Neural crest cell (in vitro differentiated cells): Measurements from ENCODE around the gene CRACDL. TPM values are rescaled to one million over a fixed set of nuclear protein-coding genes. Genes with fewer than 3 reads are reported as not detected.

Experiments used
- DNase-seq: peaks from one replicate; pipeline ENCODE4 v3.0.0; 2021; ENCODE audit warnings: low read depth, mixed read lengths, low spot score
- H3K27ac Mint-ChIP-seq: one replicate; pipeline ENCODE4 v1.8.0; 2021; ENCODE audit warnings: mild to moderate bottlenecking, mixed read lengths; ENCODE audit not compliant: unreplicated experiment
- H3K27me3 Mint-ChIP-seq: 2 replicates; pipeline ENCODE4 v1.8.0; 2021; ENCODE audit warnings: low read depth, mild to moderate bottlenecking, mixed read lengths
- H3K36me3 Mint-ChIP-seq: 2 replicates; pipeline ENCODE4 v1.8.0; 2021; ENCODE audit warnings: low read depth, mild to moderate bottlenecking, mixed read lengths
- H3K4me1 Mint-ChIP-seq: 2 replicates; pipeline ENCODE4 v1.8.0; 2021; ENCODE audit warnings: mixed read lengths
- H3K4me3 Mint-ChIP-seq: one replicate; pipeline ENCODE4 v1.8.0; 2021; ENCODE audit warnings: mild to moderate bottlenecking, mixed read lengths
- H3K9me3 Mint-ChIP-seq: 2 replicates; pipeline ENCODE4 v1.8.0; 2021; ENCODE audit warnings: mixed read lengths
- total RNA-seq: library from RNA; stranded (reverse); gene quantifications from 2 replicates; pipeline ENCODE4 v1.2.1, GENCODE V29; 2021
- TF ChIP-seq, protein P1 (sequence below): fragments of 200-600 bp; sonication (generic); conservative IDR thresholded peaks from 2 replicates; pipeline ENCODE4 v1.5.0; 2021; ENCODE audit warnings: antibody characterized with exemption, mild to moderate bottlenecking

CRACDL gene
- total RNA-seq, 1 donor from 2014 or later = 0.37 TPM

DNA sequence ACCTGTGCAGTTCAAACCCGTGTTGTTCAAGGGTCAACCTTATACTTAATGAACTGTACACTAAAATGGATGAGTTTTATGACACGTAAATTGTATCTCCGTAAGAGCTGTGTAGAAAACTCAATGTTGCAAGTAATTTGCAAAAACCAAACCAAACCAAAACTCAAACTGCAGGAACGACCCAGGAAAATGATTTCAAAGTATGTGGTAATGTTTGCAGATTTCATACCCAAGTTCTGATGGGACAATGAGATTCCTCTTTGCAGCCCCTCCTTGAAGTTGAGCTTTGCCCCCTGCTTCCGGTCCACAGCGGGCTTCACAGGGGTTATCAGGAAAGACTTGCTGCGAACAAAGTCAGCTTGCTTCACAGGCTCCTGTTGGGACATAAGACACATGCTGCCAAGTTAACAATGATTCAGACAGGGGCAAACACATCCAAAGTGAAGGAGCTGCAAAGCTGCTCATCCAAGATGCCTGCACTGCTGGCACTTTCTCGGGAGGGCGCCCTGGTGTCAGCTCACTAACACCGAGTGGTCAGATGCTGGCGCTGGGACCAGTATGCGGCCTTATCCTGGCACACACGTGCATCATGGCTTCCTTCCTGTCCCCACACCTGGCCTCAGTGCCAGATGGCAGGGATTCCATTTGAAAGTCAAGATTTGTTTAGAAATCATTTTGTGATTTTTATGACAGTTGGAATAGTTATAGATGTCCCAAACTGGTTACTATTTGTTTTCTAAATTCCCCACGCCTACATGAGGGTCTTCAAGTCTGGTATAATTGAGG lies 139.9 kb downstream of the CRACDL start:
- H3K9me3 Mint-ChIP-seq = no peaks in the 10 kb centered on the region
- DNase-seq = no peak
- peaks cover 3% of the 10 kb centered on the region for H3K27me3 Mint-ChIP-seq
- no peaks in the 10 kb centered on the region for H3K36me3 Mint-ChIP-seq
- no peak overlapping the region for H3K27ac Mint-ChIP-seq
- no peak overlapping the region for H3K4me3 Mint-ChIP-seq
- TF ChIP-seq, protein P1, sequence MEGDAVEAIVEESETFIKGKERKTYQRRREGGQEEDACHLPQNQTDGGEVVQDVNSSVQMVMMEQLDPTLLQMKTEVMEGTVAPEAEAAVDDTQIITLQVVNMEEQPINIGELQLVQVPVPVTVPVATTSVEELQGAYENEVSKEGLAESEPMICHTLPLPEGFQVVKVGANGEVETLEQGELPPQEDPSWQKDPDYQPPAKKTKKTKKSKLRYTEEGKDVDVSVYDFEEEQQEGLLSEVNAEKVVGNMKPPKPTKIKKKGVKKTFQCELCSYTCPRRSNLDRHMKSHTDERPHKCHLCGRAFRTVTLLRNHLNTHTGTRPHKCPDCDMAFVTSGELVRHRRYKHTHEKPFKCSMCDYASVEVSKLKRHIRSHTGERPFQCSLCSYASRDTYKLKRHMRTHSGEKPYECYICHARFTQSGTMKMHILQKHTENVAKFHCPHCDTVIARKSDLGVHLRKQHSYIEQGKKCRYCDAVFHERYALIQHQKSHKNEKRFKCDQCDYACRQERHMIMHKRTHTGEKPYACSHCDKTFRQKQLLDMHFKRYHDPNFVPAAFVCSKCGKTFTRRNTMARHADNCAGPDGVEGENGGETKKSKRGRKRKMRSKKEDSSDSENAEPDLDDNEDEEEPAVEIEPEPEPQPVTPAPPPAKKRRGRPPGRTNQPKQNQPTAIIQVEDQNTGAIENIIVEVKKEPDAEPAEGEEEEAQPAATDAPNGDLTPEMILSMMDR = no peak
- H3K4me1 Mint-ChIP-seq = peaks cover 23% of the 10 kb centered on the region

DNA sequence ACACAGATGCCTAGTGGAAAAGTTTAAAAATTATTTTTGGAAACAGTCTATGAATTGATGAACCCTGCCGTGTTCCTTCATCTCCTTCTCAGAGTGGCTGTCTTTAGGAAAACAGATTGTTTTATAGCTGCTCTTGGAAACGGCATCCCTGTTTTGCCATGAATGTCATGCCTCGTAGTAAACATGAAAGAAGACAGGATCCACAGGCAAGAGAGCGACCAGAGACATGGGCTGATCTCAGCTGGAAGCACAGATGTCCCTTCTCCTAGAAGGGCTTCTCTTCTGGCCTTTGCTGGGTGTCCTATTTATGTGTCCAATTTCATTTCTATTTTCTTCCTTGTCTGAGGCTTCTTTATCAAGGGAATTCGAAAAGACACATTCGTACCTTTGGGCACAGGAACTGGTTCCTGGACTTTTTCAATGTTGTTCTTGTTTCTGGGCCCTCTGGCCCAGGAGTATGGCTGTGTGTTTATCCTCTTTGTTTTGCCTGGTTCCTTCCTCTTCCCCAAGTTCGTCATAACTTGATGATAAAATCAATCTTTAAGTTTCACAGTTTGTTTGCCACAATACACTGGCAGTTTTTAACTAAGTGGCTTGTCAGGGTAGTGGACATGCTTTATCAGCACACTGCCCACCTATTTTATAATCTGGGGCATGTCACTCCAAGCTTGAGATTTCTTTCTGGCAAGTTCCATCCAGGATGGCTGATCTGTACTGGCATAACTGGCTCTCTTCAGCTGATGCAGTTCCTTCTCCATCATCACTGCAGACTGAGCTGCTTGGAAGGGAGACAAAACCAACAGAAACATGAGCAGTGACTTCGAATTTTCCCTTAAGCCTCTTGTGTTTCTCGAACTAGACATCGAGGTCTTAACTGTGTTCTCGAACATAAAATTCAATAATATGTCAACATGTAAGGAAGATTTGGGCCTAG lies 141.9 kb downstream of the CRACDL start:
- Mint-ChIP-seq H3K27me3 (peaks cover 3% of the 10 kb centered on the region), H3K4me1 (peaks cover 15% of the 10 kb centered on the region), H3K27ac (peak overlapping the region; percentile 62), H3K4me3 (no peak overlapping the region), H3K36me3 (no peaks in the 10 kb centered on the region), H3K9me3 (no peaks in the 10 kb centered on the region)
- TF ChIP-seq, protein P1 = no peak
- DNase-seq = no peak

DNA sequence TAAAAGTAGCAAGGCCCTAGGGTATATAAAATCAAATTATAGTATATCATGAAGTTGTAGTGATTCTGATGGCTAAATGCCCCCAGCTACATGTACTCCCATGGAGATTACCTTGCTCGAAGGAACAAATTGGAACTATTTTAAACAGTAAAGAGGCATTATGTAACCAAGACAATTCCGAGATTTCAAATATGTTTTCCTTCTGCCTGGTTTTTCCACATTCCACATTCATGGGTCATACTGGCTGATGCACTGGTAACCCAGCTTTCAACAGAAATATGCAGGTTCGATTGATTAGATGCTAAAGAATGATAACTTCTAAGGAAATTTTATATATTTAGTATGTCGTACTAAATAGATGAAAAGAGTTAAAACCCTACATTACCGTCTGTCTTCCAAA lies 142.8 kb downstream of the CRACDL start:
- no peak for DNase-seq
- Mint-ChIP-seq H3K27ac (no peak overlapping the region), H3K9me3 (no peaks in the 10 kb centered on the region), H3K4me3 (no peak overlapping the region), H3K4me1 (peaks cover 12% of the 10 kb centered on the region), H3K36me3 (no peaks in the 10 kb centered on the region), H3K27me3 (peaks cover 3% of the 10 kb centered on the region)
- TF ChIP-seq, protein P1 = no peak

DNA sequence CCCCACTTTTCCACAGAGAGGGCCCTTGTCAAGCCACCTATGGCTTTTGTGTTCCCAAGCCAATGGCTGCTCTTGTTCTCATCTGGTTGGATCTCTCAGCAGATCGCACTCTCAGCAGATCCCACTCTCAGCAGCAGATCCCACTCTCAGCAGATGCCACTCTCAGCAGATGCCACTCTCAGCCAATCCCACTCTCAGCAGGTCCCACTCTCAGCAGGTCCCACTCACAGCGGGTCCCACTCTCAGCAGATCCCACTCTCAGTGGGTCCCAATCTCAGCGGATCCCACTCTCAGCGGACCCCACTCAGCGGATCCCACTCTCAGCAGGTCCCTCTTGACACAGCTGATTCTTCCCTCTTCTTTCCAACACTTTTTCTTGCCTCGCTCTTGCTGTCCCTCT lies 145.8 kb downstream of the CRACDL start:
- Mint-ChIP-seq H3K4me3 (no peak overlapping the region), H3K9me3 (no peaks in the 10 kb centered on the region), H3K4me1 (peaks cover 21% of the 10 kb centered on the region), H3K27ac (no peak overlapping the region), H3K36me3 (no peaks in the 10 kb centered on the region), H3K27me3 (peaks cover 3% of the 10 kb centered on the region)
- TF ChIP-seq, protein P1 = no peak
- no peak for DNase-seq

DNA sequence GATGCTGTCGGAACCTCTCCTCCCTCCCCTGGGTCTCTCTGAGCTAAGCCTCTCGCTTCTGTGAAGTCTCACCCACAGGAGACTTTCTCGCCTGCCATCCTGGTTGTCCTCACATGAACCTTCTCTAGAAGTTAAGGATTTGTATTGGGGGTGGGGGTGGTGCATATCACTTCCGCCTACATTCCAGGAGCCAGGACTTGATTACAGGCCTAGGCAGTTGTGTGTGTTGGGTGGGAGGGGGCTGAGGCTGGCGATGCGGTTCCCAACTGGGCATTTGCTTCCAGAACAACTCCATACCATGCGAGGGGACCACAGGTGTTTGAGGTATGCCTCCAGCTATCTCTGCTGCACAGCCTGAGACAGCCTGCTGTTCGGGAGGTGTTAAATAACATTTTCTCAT lies 148.3 kb downstream of the CRACDL start:
- no peak for DNase-seq
- Mint-ChIP-seq H3K36me3 (no peaks in the 10 kb centered on the region), H3K27me3 (peaks cover 3% of the 10 kb centered on the region), H3K27ac (no peak overlapping the region), H3K4me3 (no peak overlapping the region), H3K9me3 (no peaks in the 10 kb centered on the region), H3K4me1 (peaks cover 9% of the 10 kb centered on the region)
- TF ChIP-seq, protein P1 = no peak
